Stomach (tissue), 4 donors: ENCODE measurements around the gene GPR27.

Experiments used
- CTCF ChIP-seq, 7 experiments: fragments of 450-650 bp in 4 of 7; fragments of 200-600 bp in 3 of 7; sonication (generic) in 3 of 7; IDR thresholded peaks; one replicate each; pipeline ENCODE4 v1.5.1; 2016 to 2019; ENCODE audit warnings: antibody characterized with exemption in 7 of 7, control low read depth in 2 of 7, mild to moderate bottlenecking in 1 of 7
- POLR2A ChIP-seq, 4 donors: fragments of 450-650 bp; IDR thresholded peaks; one replicate each; pipeline ENCODE4 v1.6.1; 2016; ENCODE audit warnings: antibody characterized with exemption in 4 of 4, control low read depth in 2 of 4, mild to moderate bottlenecking in 1 of 4, moderate library complexity in 1 of 4
- POLR2AphosphoS5 ChIP-seq, 3 donors: sonication (generic); formaldehyde crosslinking; IDR thresholded peaks; one replicate each; pipeline ENCODE4 v1.6.1; 2016; ENCODE audit warnings: antibody characterized with exemption in 3 of 3

GRCh38 chr3:71732637-71733036, 21.0 kb upstream of the GPR27 start:
- TF ChIP-seq CTCF (IDR thresholded peaks at IDR 0.05) (no peak), POLR2A (IDR thresholded peaks at IDR 0.05) (no peak), POLR2AphosphoS5 (IDR thresholded peaks at IDR 0.05) (no peak)
